ENCODE measurements around the gene CNTNAP2. TPM values are rescaled to one million over a fixed set of nuclear protein-coding genes. Genes with fewer than 3 reads are reported as not detected.

CNTNAP2 gene
- polyA plus RNA-seq, 3 donors from 2014 or later, result 0.94 to 1.1 TPM; not detected in 1

- no peaks in the 10 kb centered on the region for H3K36me3 Mint-ChIP-seq
- peaks cover 0 to 2% (median 0%) of the 10 kb centered on the region in 3 donors for H3K27me3 Mint-ChIP-seq (ENCODE audit: low read depth in 3 of 3)
- H3K4me1 Mint-ChIP-seq, result no peaks in the 10 kb centered on the region
- no peak for DNase-seq
- no peak overlapping the region for H3K27ac Mint-ChIP-seq
- H3K4me3 Mint-ChIP-seq, result no peak overlapping the region
- peaks cover 0 to 8% (median 4%) of the 10 kb centered on the region in 6 donors for H3K9me3 Mint-ChIP-seq
Observed at GRCh38 chr7:147968046-147968610, 1851.5 kb downstream of the CNTNAP2 start.

GRCh38 chr7:147971606-147972110 lies 1855.1 kb downstream of the CNTNAP2 start:
- H3K36me3 Mint-ChIP-seq, result no peaks in the 10 kb centered on the region
- no peak overlapping the region for H3K4me3 Mint-ChIP-seq
- H3K4me1 Mint-ChIP-seq, result no peaks in the 10 kb centered on the region
- DNase-seq, result no peak
- H3K9me3 Mint-ChIP-seq, result peaks cover 0 to 8% (median 3%) of the 10 kb centered on the region in 6 donors
- H3K27me3 Mint-ChIP-seq (ENCODE audit: low read depth in 3 of 3), result peaks cover 0 to 5% (median 0%) of the 10 kb centered on the region in 3 donors
- H3K27ac Mint-ChIP-seq, result no peak overlapping the region

GRCh38 chr7:147978201-147978600 lies 1861.6 kb downstream of the CNTNAP2 start:
- H3K4me3 Mint-ChIP-seq, result no peak overlapping the region
- no peaks in the 10 kb centered on the region for H3K36me3 Mint-ChIP-seq
- H3K4me1 Mint-ChIP-seq, result no peaks in the 10 kb centered on the region
- H3K27ac Mint-ChIP-seq, result no peak overlapping the region
- H3K9me3 Mint-ChIP-seq, result peaks cover 0 to 8% (median under 1%) of the 10 kb centered on the region in 6 donors
- DNase-seq, result no peak
- H3K27me3 Mint-ChIP-seq (ENCODE audit: low read depth in 3 of 3), result peaks cover 0 to 5% (median 0%) of the 10 kb centered on the region in 3 donors

GRCh38 chr7:147978651-147979050 lies 1862.0 kb downstream of the CNTNAP2 start:
- peaks cover 0 to 5% (median 0%) of the 10 kb centered on the region in 3 donors for H3K27me3 Mint-ChIP-seq (ENCODE audit: low read depth in 3 of 3)
- no peak for DNase-seq
- peaks cover 0 to 8% (median 0%) of the 10 kb centered on the region in 6 donors for H3K9me3 Mint-ChIP-seq
- no peaks in the 10 kb centered on the region for H3K36me3 Mint-ChIP-seq
- H3K4me1 Mint-ChIP-seq, result no peaks in the 10 kb centered on the region
- H3K4me3 Mint-ChIP-seq, result no peak overlapping the region
- no peak overlapping the region for H3K27ac Mint-ChIP-seq

GRCh38 chr7:147980826-147981813 lies 1864.5 kb downstream of the CNTNAP2 start:
- Mint-ChIP-seq H3K27ac (no peak overlapping the region), H3K4me3 (no peak overlapping the region), H3K4me1 (no peaks in the 10 kb centered on the region), H3K27me3 (ENCODE audit: low read depth in 3 of 3) (peaks cover 0 to 2% (median 2%) of the 10 kb centered on the region in 3 donors), H3K9me3 (peaks cover 0 to 20% (median under 1%) of the 10 kb centered on the region in 6 donors), H3K36me3 (no peaks in the 10 kb centered on the region)
- no peak for DNase-seq

GRCh38 chr7:147982307-147982706 lies 1865.7 kb downstream of the CNTNAP2 start:
- H3K9me3 Mint-ChIP-seq, result peaks cover 0 to 25% (median under 1%) of the 10 kb centered on the region in 6 donors

GRCh38 chr7:147984265-147984664 lies 1867.7 kb downstream of the CNTNAP2 start:
- Mint-ChIP-seq H3K9me3 (peaks cover 0 to 25% (median 2%) of the 10 kb centered on the region in 6 donors), H3K27ac (no peak overlapping the region), H3K27me3 (ENCODE audit: low read depth in 3 of 3) (peaks cover 0 to 3% (median 2%) of the 10 kb centered on the region in 3 donors), H3K36me3 (no peaks in the 10 kb centered on the region), H3K4me1 (no peaks in the 10 kb centered on the region), H3K4me3 (no peak overlapping the region)
- no peak for DNase-seq

More at GRCh38 chr7:147982307-147982706, 1865.7 kb downstream of the CNTNAP2 start:
- Mint-ChIP-seq H3K4me1 (no peaks in the 10 kb centered on the region), H3K36me3 (no peaks in the 10 kb centered on the region), H3K27me3 (ENCODE audit: low read depth in 3 of 3) (peaks cover 0 to 2% (median 2%) of the 10 kb centered on the region in 3 donors), H3K4me3 (no peak overlapping the region), H3K27ac (no peak overlapping the region)
- no peak for DNase-seq

GRCh38 chr7:147990079-147990478 lies 1873.5 kb downstream of the CNTNAP2 start:
- no peaks in the 10 kb centered on the region for H3K36me3 Mint-ChIP-seq

GRCh38 chr7:147990942-147991341 lies 1874.3 kb downstream of the CNTNAP2 start:
- no peak for DNase-seq
- Mint-ChIP-seq H3K36me3 (no peaks in the 10 kb centered on the region), H3K4me3 (no peak overlapping the region), H3K9me3 (peaks cover 0 to 18% (median 3%) of the 10 kb centered on the region in 6 donors), H3K27me3 (ENCODE audit: low read depth in 3 of 3) (peaks cover 0 to 9% (median 0%) of the 10 kb centered on the region in 3 donors), H3K4me1 (no peaks in the 10 kb centered on the region), H3K27ac (no peak overlapping the region)

More at GRCh38 chr7:147990079-147990478, 1873.5 kb downstream of the CNTNAP2 start:
- no peak overlapping the region for H3K27ac Mint-ChIP-seq
- peaks cover 2 to 23% (median 3%) of the 10 kb centered on the region in 6 donors for H3K9me3 Mint-ChIP-seq
- no peaks in the 10 kb centered on the region for H3K4me1 Mint-ChIP-seq
- DNase-seq, result no peak
- H3K27me3 Mint-ChIP-seq (ENCODE audit: low read depth in 3 of 3), result peaks cover 0 to 5% (median 0%) of the 10 kb centered on the region in 3 donors
- no peak overlapping the region for H3K4me3 Mint-ChIP-seq

GRCh38 chr7:147992698-147993097 lies 1876.1 kb downstream of the CNTNAP2 start:
- Mint-ChIP-seq H3K36me3 (no peaks in the 10 kb centered on the region), H3K4me1 (no peaks in the 10 kb centered on the region), H3K4me3 (no peak overlapping the region), H3K9me3 (peaks cover 2 to 13% (median 4%) of the 10 kb centered on the region in 6 donors), H3K27me3 (ENCODE audit: low read depth in 3 of 3) (peaks cover 0 to 11% (median 0%) of the 10 kb centered on the region in 3 donors), H3K27ac (no peak overlapping the region)
- no peak for DNase-seq

GRCh38 chr7:147997636-147998035 lies 1881.0 kb downstream of the CNTNAP2 start:
- Mint-ChIP-seq H3K4me1 (no peaks in the 10 kb centered on the region), H3K9me3 (peaks cover 0 to 14% (median 4%) of the 10 kb centered on the region in 6 donors), H3K27ac (no peak overlapping the region), H3K4me3 (no peak overlapping the region), H3K27me3 (ENCODE audit: low read depth in 3 of 3) (peaks cover 0 to 8% (median 0%) of the 10 kb centered on the region in 3 donors), H3K36me3 (no peaks in the 10 kb centered on the region)
- DNase-seq, result no peak

- no peak overlapping the region for H3K27ac Mint-ChIP-seq
- H3K36me3 Mint-ChIP-seq, result no peaks in the 10 kb centered on the region
- DNase-seq, result no peak
- no peak overlapping the region for H3K4me3 Mint-ChIP-seq
- H3K9me3 Mint-ChIP-seq, result peaks cover 0 to 10% (median 5%) of the 10 kb centered on the region in 6 donors
- peaks cover 0 to 7% (median 0%) of the 10 kb centered on the region in 3 donors for H3K27me3 Mint-ChIP-seq (ENCODE audit: low read depth in 3 of 3)
- no peaks in the 10 kb centered on the region for H3K4me1 Mint-ChIP-seq
Observed at GRCh38 chr7:147999962-148000361, 1883.4 kb downstream of the CNTNAP2 start.

- Mint-ChIP-seq H3K27ac (no peak overlapping the region), H3K36me3 (no peaks in the 10 kb centered on the region)
Observed at GRCh38 chr7:148011753-148012152, 1895.2 kb downstream of the CNTNAP2 start.

More at GRCh38 chr7:148011753-148012152, 1895.2 kb downstream of the CNTNAP2 start:
- Mint-ChIP-seq H3K4me1 (no peaks in the 10 kb centered on the region), H3K4me3 (no peak overlapping the region), H3K9me3 (peaks cover 0 to 15% (median 2%) of the 10 kb centered on the region in 6 donors), H3K27me3 (ENCODE audit: low read depth in 3 of 3) (peaks cover 0 to 2% (median 2%) of the 10 kb centered on the region in 3 donors)
- DNase-seq, result no peak

Measured in immature natural killer cell (primary cell).